H7 (cell line): ENCODE results near the gene C16orf89. TPM values are rescaled to one million over a fixed set of nuclear protein-coding genes. Genes with fewer than 3 reads are reported as not detected.

Experiments used
- DNase-seq: peaks from one replicate; pipeline ENCODE4 v3.0.0; 2012
- H3K27me3 ChIP-seq: 2 replicates; pipeline ENCODE4 v1.6.0; 2011; ENCODE audit warnings: mild to moderate bottlenecking, low read length; ENCODE audit not compliant: control insufficient read depth, insufficient read depth
- H3K36me3 ChIP-seq: replicated peaks from 2 replicates; pipeline ENCODE4 v1.5.1; 2011; ENCODE audit warnings: low read length; ENCODE audit not compliant: control insufficient read depth, insufficient read depth
- H3K4me3 ChIP-seq: 2 replicates; pipeline ENCODE4 v1.5.1; 2011; ENCODE audit warnings: low read depth, mild to moderate bottlenecking, control low read depth, low read length, moderate library complexity; ENCODE audit not compliant: insufficient read depth
- total RNA-seq: library from RNA; depleted of rRNA; stranded (reverse); fragments of >200 nt; shearing (Covaris generic); gene quantifications from 2 replicates; pipeline ENCODE4 v1.2.3, GENCODE V29; 2014; rRNA removed

C16orf89 gene
- total RNA-seq, 1 experiment from 2014 or later = 4.1 TPM

GRCh38 chr16:5002699-5003143, 63.0 kb downstream of the C16orf89 start:
- no peak for DNase-seq
- peaks cover 1% of the 10 kb centered on the region for H3K36me3 ChIP-seq
- no peaks in the 10 kb centered on the region for H3K27me3 ChIP-seq
- H3K4me3 ChIP-seq = no peak overlapping the region

- DNase-seq = no peak
- H3K36me3 ChIP-seq = peaks cover 1% of the 10 kb centered on the region; the same call in 1 of the 2 replicates
These were observed 63.8 kb downstream of the C16orf89 start for GRCh38 chr16:5001986-5002385.

GRCh38 chr16:5001571-5001970, 64.2 kb downstream of the C16orf89 start:
- no peak overlapping the region for H3K4me3 ChIP-seq
- DNase-seq = no peak
- peaks cover 1% of the 10 kb centered on the region; the same call in 1 of the 2 replicates for H3K36me3 ChIP-seq
- no peaks in the 10 kb centered on the region for H3K27me3 ChIP-seq

More at GRCh38 chr16:5001986-5002385, 63.8 kb downstream of the C16orf89 start:
- no peaks in the 10 kb centered on the region for H3K27me3 ChIP-seq
- H3K4me3 ChIP-seq = no peak overlapping the region

- Histone ChIP-seq H3K4me3 (no peak overlapping the region), H3K27me3 (no peaks in the 10 kb centered on the region), H3K36me3 (no peaks in the 10 kb centered on the region)
- DNase-seq = peak; percentile 20
These were observed 65.2 kb downstream of the C16orf89 start for GRCh38 chr16:5000573-5001001.

GRCh38 chr16:4994719-4995434, 70.9 kb downstream of the C16orf89 start:
- no peaks in the 10 kb centered on the region for H3K27me3 ChIP-seq
- H3K36me3 ChIP-seq = no peaks in the 10 kb centered on the region; the same call in 1 of the 2 replicates
- no peak for DNase-seq
- H3K4me3 ChIP-seq = no peak overlapping the region

Other genes starting within 250 kb of the C16orf89 start
- 56.6 and 64.7 TPM in 2 replicates for gene GLYR1, start 218.7 kb downstream of the C16orf89 start, total RNA-seq
- gene UBN1, start 218.5 kb downstream of the C16orf89 start, total RNA-seq = 32.8 and 36.7 TPM in 2 replicates
- gene PPL, start 128.8 kb downstream of the C16orf89 start, total RNA-seq = 9.2 and 10.2 TPM in 2 replicates
- gene SEC14L5, start 107.6 kb downstream of the C16orf89 start, total RNA-seq = 2.1 and 2.4 TPM in 2 replicates
- gene NAGPA, start 32.0 kb downstream of the C16orf89 start, total RNA-seq = 11.9 and 12.7 TPM in 2 replicates
- 18.7 and 19.6 TPM in 2 replicates for gene ALG1, start 5.9 kb upstream of the C16orf89 start, total RNA-seq
- 30.9 and 38.0 TPM in 2 replicates for gene EEF2KMT, start 31.8 kb upstream of the C16orf89 start, total RNA-seq